NCI-H187 (cell line): ENCODE data around the gene TRIB2.
A peak's percentile ranks its signal among the peaks of the same experiment; 100 is the strongest.

Experiments used
- DNase-seq, 2 experiments: peaks; one replicate each; lab custom pipeline; 2025; lab: John Stamatoyannopoulos, UW

TRIB2 gene

DNA sequence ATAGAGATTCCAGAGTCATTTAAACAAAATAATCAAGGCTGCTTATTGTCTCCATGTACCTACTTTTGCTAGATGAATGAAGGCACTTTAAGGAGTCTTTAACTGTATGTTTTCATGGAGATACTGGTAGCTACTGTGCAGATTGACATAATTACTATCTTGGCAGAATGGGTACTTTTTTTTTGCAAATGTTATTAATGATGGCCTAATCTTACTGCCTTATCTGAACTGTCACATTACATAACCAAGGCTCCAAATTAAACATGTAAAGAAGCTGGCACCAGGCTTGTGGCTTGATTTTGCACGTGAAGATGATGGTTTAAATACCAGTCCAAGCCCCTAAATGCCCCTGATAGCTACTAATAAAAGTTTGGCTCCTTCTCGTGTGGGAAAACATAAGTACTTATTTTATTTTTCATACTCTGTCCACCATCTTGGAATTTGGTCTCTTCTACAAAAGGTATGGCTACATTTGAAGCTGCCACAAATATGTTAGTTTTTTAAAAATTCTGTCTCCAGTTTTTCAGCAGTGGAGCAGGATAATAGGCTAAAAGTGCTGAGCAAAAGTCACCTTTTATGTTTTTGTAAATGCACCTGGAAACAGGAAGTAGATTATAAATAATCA, 4.1 kb downstream of the TRIB2 start:
- DNase-seq, result no peak

DNA sequence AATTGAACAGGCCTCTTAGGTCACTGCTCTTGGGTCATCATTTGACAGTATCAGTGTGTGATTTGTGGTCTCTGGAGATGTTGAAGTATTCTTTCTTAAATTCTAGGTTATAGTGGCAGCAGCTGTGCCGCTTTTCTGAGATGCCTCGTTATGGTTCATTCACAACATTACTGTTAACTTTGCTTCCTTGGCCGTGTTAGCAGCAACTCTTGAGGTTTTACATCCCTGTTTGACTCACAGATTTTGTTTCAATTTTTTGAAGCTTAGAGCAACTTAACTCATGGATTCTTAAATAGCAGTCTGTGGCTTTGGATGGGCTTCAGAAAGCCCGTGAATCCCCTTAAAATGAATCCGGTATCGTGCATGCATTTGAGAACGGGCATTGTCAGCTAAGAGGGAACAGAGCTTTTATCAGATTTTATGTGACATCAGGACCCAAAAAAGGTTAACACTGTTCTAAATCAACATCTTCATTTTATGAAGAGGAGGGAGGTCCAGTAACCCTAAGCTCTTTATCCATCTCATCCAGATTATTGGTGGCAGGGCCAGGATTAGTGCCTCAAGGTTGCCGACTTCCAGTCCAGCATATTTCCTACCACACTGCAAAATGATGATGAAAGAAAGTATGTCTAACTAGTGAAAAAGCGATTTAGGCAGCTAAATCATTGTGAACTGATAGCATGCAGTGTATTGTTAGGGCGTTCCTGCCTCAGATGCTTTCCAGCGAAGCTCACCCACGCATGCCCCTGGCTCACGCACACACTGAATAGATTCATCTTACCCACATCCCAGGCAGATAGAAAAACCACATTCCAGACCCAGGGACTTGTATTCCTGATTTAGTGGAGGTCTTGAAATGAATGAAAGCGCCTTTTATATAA, 5.1 kb downstream of the TRIB2 start:
- DNase-seq, result no peak

DNA sequence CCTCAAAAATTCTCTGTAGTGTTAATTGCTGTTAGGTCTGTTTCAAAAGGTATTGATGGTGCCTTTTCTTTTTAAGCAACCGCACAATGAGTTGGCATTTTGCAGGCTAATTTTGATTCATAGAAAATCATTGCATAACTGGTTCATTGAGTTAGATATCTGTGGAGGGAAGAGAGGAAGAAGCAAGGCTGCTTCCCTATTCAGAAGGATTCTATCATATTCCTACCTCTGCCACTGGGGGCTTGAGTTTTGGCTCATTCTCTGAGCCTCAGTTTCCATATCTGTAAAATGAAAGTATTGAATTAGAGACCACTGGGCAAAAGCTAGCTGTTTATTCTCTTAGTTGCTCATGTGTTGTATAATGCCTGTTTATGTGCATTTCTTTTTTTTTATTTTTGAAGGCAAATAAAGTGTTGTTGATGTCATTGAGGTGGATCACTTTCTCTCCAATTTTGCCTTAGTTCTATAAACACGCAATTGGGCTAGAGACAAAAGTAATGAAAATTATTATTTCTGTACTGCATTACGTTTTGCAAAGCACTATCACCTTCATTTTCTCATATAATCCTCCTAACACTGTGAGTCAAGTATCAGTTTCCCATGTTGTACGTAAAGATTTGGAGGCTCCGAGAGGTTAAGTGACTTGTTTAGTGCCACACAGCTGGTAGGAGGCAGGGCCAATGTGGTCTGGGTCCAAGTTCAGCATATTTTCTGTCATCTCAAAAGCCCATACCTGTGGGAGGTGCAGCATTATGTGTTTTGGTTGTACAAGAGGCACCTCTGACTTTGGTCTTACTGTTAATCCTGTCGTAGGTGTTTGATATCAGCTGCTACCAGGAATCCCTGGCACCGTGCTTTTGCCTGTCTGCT, 5.9 kb downstream of the TRIB2 start:
- no peak for DNase-seq

DNA sequence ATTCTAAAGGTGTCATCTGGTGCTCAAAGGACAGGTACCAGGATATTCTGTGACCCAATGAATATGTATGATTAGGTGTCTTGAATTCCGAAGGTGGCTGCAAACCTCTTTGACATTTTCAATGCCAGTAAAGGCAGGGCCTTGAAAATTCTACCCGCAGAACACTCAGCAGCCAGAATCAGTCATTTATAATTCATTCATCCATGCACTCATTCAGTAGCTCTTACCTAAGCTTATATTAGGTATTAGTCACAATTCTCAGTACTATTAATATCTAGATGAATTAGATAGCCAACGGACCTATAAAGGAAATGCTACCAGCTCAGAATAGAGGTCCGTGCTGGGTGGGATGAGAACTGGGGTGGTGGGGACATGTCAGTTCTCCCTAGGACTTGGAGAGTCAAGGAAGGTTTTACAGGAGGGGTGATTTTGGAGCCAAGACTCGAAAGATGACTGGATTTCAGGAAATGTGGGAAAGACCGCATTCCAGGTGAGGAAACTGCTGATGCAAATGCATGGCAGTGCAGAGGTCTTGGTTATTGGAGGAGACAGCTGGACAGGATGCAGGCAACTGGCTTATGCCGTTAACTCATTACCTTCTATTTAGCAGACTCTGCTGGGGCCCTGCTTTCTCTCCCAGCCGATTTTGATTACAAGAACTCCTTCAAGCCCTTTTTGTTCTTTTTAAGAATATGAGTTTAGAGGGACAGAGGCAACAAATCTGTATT, 7.2 kb downstream of the TRIB2 start:
- DNase-seq, result no peak

DNA sequence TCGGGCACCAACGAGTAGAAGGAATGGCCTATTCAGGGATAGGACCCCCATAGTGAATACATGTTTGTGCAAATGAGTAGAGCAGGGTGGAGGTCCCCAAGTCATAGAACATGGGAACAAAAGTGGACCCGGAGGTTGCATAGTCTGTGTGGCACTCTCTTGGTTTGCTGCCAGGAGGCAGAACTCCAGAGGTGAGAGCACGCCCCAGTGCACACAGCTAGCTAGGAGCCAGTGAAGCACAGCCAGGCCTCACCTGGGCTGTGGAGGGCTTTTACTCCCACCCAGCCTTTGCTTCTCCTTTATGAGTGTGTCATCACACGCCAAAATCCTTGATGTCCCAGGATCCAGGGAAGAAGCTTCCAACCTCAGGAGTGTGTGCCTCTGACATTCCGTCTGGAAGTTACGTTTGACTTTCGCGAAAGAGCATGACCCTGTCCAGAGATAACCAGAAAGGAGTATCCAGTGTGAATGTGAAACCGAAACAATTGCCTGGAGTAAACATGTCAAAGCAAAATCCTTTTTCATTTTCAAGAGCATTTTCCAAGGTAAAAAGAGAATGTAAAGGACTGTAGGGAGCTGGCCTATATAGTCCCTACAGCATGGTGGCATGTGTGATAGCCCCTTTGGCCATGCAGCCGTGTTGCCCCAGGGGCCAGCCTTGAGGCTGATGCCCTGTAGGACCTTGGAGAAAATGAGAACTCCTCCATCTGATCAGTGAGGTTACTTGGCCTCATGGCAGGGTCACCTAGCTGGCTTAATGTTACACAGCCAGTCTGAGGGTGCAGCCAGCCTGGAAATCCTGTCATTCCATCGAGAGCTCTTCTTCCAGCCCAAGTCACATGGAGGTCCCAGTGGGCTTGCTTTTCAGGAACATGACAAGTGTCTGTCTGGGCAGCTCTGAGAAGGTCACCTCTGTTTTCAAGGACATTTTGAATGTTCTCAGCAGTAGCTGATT, 8.8 kb downstream of the TRIB2 start:
- DNase-seq, result no peak

DNA sequence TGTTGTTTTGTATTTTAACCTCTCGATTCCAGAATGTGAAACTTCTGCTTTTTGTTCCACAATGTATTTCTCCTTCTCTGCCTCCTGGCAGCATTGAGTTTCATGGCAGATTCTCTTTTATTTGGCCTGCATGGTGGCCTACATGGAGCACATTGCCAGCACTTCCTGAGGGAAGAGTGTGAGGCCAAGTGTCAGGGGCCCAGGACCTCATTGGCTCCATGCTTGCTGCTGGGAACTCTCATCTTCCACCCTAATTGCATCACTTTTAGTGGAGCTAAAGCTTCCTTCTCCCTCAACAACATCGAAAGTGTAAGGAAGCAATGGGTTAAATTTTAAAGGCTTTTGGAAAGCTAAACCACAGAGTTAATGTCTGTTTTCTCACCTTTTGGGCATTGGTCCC, 9.5 kb downstream of the TRIB2 start:
- no peak for DNase-seq

DNA sequence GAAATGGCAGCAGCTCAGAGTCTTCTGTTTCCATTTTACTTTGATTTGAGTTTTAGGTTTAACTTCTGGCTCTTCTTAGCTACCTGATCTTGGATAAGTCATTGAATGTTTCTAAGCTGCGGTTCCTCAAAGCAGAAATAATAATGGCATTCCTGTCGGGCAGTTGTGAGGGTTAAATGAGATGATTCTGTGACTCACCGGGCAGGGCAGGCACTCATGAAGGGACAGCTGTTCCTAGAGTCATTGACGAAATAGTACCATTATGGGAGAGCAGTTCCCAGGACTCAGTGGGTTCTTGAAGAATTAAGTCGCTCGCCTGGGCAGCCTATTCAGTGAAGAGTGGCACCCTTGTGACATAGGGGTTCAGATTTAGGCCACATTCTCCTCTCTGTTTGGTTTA, 10.3 kb downstream of the TRIB2 start:
- DNase-seq, result no peak

DNA sequence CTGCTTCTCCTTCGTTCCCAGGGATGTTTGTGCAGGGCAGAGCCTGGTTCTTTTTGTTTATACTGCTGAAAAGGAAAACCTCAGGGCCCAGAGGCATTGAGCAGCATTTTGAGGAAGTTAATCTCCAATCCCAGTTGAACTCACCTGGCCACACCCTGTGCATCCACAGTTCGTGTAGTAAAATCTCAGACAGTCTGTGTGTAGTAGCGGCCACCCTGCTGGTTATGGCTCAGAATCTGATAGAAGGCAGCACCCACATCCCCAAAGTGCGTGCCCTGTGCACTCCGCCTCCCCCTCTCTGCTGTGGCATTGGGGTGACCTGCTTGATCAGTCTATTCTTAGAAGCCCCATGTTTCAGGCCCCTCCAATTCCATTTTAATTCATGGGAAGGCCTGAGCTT, 10.9 kb downstream of the TRIB2 start:
- DNase-seq, result no peak

DNA sequence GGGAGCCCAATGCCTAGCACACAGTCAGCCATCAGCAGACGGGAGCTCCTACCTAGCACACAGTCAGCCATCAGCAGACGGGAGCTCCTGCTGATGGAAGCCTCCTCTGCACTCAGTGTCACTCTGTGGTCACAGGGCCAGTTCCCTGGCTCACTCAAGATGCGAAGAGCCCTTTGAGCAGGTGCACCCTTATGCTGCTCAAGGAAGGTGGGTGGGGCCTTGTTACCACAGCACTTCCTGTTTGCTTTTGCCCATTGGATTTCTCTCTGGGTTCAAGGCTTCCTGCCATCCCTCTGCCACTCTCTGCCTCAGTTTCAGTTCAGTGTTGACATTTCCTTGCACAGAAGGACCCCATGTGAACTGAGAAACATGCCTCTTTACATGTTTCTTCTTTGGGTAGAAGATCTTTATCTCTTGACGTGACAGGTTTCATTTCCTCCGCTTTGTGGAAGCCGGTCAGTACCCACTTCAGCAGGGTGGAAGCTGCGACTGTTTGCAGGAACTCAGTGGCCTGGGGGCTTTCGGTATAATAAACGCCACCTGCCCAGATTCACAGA, 11.6 kb downstream of the TRIB2 start:
- DNase-seq, result peak in 1 of 2 experiments; percentile 47

DNA sequence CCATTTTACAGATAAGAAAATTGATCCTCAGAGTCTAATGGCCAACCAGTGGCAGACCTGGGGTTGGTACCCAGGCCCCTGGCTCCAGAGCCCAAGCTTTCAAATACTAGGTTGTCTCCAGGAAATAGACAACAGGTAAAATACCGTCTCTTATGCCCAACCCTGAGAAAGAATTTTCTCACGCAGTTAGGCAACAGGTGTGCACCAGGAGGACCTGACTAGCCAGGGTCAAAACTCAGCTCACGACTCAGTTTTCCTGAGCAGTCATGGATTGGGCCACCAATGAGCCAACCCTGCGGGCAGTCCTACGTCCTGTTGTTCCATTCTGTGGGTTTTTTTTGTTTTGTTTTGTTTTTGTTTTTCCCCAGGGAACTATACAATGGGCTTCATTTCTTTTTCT, 13.5 kb downstream of the TRIB2 start:
- no peak for DNase-seq

DNA sequence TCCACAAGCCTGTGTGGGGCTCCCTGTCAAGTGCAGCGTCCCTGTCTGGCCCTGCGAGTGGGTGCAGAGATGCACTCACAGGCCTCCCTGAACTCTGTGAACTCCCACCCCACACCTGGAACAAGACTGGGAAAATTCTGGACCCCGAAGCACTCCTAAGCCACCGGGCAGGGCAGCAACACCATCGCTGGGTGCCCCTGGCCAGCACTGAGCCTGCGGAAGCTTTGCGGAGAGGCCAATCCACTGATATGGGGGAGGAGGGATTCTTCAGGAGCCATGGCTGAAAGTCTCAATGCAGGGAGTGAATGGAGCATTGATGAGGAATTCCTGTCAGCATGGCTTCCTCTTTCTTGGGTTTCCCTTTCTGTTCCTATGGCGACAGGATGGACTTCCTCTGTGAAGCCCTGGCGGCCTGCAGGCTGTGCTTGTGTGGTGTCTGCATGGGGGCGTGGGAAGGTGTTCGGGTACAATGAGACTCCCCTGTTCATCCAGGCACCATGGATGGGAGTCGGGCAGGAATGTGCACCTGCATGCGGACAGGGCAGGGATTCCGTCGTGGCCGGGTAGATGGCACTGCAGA, 15.1 kb downstream of the TRIB2 start:
- DNase-seq, result no peak

DNA sequence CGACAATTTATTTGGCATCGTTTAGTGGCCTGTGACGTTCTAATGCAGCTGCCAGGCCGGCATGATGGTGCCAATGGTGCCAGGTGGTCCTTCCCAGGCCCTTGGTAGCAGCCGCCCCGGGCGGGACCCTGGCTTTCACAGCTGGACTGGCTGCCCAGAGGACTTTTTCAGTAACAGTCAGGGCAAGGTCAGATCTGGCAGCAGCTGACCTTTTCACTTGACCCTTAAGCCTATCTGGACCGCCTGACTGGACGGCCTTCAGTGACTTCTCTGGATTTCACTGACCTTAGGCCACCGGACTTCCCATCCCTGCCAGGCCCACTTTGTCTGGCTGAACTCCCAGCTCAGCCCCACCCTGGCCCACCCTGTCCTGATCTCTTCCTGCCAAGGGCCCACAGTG, 15.9 kb downstream of the TRIB2 start:
- no peak for DNase-seq

DNA sequence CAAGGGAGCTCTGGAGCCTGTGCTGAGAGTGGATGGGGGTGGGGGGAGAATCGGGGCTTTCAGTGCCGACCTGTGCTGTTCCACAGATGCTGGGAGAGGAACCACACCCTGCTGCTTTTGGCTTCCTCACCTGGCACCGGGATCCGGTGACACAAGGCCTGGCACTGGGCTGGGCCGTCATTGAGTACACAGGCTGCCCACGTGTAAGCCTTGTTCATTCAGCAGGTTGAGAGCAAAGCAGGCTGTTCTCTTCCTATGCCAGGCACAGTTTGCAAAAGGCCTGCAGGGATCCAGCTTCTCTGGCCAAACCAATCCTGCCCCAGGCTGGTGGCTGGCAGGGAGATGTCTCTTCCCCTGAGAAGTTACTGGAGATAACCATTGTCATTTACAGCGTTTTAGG, 17.1 kb downstream of the TRIB2 start:
- no peak for DNase-seq

DNA sequence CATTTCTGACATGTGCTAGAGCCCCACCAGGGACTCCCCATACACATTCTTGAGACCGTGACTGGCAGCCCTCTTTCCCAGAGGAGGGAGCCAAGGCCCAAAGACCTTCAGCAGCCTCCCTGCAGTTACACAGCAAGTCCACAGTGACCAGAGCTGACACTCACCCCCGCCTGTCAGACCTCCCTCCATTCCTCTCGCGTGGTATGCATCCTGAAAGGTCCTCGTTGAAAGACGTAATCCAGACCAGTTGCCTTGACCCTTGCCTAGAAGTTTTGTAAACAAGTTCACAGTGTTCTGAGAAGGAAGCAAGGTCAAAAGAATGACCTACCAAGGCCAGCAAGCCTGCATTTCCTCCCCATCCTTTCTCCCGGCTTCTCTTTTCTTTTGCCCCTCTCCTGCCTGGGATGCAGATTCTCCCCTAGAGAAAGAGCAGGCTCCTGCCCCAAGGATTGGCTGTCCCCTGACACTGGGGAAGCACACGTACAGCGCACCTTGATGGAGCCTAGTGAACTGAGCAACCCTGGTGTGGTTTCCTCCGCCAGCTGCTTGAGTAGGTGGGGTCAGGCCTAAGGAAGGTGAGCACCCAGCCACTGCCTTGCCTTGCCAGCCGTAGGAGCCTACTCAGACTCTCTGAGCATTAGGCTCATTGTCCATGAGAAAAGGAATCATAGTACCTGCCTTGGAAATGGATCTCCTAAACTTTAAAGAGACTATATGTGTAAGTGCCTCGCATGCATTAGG, 18.3 kb downstream of the TRIB2 start:
- no peak for DNase-seq

DNA sequence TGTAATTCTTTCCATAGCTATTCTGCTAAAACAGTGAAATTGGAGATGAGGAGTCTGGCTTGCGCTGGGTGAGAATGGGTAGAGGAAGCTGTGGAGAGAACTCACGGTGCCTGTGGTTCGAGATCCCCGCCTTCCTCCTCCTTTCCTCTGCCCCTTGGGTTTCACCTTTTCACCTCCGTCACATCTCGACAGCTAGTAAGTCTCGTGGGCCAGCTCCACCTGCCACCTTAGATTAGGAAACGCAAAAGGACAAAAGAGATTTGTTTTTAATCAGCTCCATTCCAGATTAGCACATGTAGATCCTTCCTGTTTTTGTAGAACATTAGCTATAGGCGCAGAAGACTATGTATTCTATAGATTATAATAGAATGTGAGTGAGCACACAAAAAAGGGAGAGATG, 20.6 kb downstream of the TRIB2 start:
- DNase-seq, result no peak

DNA sequence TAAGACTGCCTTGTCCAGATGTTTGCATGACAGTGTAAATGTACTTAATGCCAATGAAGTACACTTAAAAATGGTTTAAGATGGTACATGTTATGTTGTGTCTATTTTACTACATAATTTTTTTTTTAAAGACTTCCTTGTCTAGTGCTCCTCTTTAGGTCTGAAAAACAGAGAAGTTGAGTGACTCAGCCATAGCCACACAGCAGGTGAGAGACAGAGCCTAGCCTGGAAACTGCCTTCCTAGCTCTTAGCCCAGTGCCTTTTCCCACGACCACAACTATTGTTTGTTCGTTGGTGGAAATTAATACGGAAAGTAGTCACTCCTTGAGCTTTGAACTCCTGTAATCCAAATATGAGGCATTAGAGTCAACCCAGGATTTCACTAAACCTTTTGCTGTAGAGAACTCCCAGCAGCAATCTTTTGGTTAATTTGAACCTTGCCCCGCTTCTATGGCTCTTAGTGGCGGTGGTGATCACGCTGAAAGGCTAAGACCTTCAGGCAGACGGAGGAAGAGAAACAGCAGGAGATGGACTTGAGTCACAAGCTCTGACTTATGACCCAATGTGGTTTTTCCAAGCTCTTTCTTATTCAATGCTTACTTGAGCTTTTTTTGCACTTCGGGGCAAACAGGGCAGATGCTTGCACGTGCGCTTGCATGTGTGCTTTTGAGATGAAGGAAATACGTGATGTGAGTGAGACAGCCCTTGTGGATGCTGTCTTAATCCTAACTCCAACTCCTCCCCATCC, 21.2 kb downstream of the TRIB2 start:
- DNase-seq, result no peak

DNA sequence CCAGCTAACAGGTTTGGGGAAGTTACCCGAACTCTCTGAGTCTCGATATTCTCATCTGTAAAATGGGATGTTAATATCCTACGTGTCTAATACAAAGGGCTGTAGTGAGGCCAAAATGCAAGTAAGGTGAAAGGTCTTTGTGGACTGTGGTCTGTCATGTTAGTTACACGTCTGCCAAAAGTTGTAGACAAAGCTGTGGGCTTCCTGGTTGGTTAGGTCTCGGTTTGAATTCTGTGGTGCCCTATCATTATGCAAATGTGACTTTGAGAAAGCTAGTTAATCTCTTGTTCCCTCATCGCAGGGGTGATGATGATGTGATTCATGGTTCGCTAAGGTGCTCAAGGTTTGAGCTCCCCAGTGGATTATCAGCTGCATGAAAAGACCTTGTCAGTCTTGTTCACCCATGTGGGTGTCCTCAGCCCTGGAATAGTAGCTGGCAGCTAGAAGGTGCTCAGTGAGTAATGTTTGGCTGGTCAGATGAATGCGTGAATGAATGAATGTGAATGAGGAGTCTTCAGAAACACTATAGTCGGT, 23.1 kb downstream of the TRIB2 start:
- no peak for DNase-seq

DNA sequence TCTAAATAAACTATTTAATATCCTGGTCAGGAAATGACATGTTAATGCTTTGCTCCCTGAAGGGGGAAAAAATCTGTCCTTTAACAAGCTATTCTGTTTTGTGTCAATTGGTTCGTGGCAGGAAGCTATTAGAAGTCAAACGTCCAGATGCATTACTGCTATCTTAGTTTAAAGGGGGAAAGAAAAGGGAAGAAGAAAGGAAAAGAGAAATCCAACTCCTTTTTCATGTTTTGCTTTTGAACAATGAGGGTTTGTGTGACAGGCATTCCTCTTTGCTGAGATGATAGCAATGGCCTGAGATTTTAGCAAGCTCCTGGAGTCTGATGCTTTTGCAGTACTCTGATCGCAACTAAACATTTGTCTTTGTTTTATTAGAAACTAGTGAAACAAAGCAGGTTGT, 24.6 kb downstream of the TRIB2 start:
- no peak for DNase-seq
